BJ (cell line): Measurements from ENCODE around the gene VSTM2B. TPM values are rescaled to one million over a fixed set of nuclear protein-coding genes. Genes with fewer than 3 reads are reported as not detected.

Experiments used
- CTCF ChIA-PET: fragments of 350-600 bp; formaldehyde crosslinking; extraction: SDS; loops from one replicate; lab custom pipeline; 2021; ENCODE audit warnings: antibody characterized with exemption, inconsistent platforms; lab: Yijun Ruan, JAX
- POLR2A ChIA-PET: fragments of 300-600 bp; sonication (Branson Sonifier 250); formaldehyde crosslinking; extraction: SDS; loops from one replicate; lab custom pipeline; 2021; ENCODE audit warnings: antibody characterized with exemption; lab: Charles Lee
- DNase-seq: peaks from one replicate; pipeline ENCODE4 v3.0.0-alpha.2; 2011; ENCODE audit warnings: low read depth
- H3K27me3 ChIP-seq: 2 replicates; pipeline ENCODE4 v1.6.0; 2011; ENCODE audit warnings: low read length; ENCODE audit not compliant: control insufficient read depth, insufficient read depth
- H3K36me3 ChIP-seq: 2 replicates; pipeline ENCODE4 v1.5.1; 2011; ENCODE audit warnings: low read length; ENCODE audit not compliant: control insufficient read depth, insufficient read depth
- H3K4me3 ChIP-seq: 2 replicates; pipeline ENCODE4 v1.5.1; 2011; ENCODE audit warnings: low read depth, mild to moderate bottlenecking, control low read depth, low read length
- CTCF ChIP-seq: IDR thresholded peaks from 2 replicates; pipeline ENCODE4 v1.5.1; 2011; ENCODE audit warnings: low read depth, mild to moderate bottlenecking, control low read depth, inconsistent platforms, low read length, moderate library complexity; ENCODE audit not compliant: insufficient read depth
- polyA plus RNA-seq: library from polyadenylated mRNA; depleted of rRNA; stranded (reverse); fragments of >200 nt; gene quantifications from 2 replicates; pipeline ENCODE4 v1.2.3, GENCODE V29; 2011

VSTM2B gene
- polyA plus RNA-seq, 1 experiment: not detected

- no peak for TF ChIP-seq CTCF
- H3K27me3 ChIP-seq: peaks cover 11% of the 10 kb centered on the region
- ChIA-PET POLR2A (no interaction called here), CTCF (interaction anchor here (0.9 kb wide), 1 partner anchor 10 kb away, joined by 4 read pairs; the partner anchor contains the start of gene POP4)
- no peak overlapping the region for H3K4me3 ChIP-seq
- no peak for DNase-seq
- H3K36me3 ChIP-seq: no peaks in the 10 kb centered on the region
Observed at GRCh38 chr19:29596080-29596727, 70.4 kb downstream of the VSTM2B start.

- TF ChIP-seq CTCF: 0 out of 2 replicates have a peak, but pooled peaks have one; percentile 9
- H3K36me3 ChIP-seq: no peaks in the 10 kb centered on the region
- ChIA-PET POLR2A (no interaction called here), CTCF (interaction anchor here (0.9 kb wide), 1 partner anchor 9 kb away, joined by 4 read pairs; the partner anchor contains the start of gene POP4)
- H3K27me3 ChIP-seq: peaks cover 11% of the 10 kb centered on the region
- no peak for DNase-seq
- H3K4me3 ChIP-seq: no peak overlapping the region
Observed at GRCh38 chr19:29596885-29597525, 71.2 kb downstream of the VSTM2B start.

- Histone ChIP-seq H3K4me3 (no peak overlapping the region), H3K36me3 (no peaks in the 10 kb centered on the region), H3K27me3 (peaks cover 9% of the 10 kb centered on the region)
- no peak for DNase-seq
- TF ChIP-seq CTCF: no peak
- CTCF ChIA-PET: interaction anchor here (1.3 kb wide), 1 partner anchor 130 kb away, joined by 4 read pairs; no protein-coding TSS in a partner anchor
- POLR2A ChIA-PET: no interaction called here
Observed at GRCh38 chr19:29598036-29598435, 72.2 kb downstream of the VSTM2B start.

GRCh38 chr19:29598496-29598895 is 72.7 kb downstream of the VSTM2B start:
- CTCF ChIA-PET: interaction anchor here (1.3 kb wide), 1 partner anchor 131 kb away, joined by 4 read pairs; no protein-coding TSS in a partner anchor
- no peak for TF ChIP-seq CTCF
- peaks cover 9% of the 10 kb centered on the region for H3K27me3 ChIP-seq
- POLR2A ChIA-PET: no interaction called here
- no peak for DNase-seq
- no peaks in the 10 kb centered on the region for H3K36me3 ChIP-seq
- no peak overlapping the region for H3K4me3 ChIP-seq

- DNase-seq: no peak
- no peak overlapping the region for H3K4me3 ChIP-seq
- no peaks in the 10 kb centered on the region for H3K36me3 ChIP-seq
- no peak for TF ChIP-seq CTCF
- POLR2A ChIA-PET: no interaction called here
- CTCF ChIA-PET: interaction anchor here (0.9 to 13.3 kb wide), 2 partner anchors 80 to 111 kb away, joined by 3 to 250 read pairs; partner anchors contain the start of gene C19orf12
- H3K27me3 ChIP-seq: peaks cover 2% of the 10 kb centered on the region
Observed at GRCh38 chr19:29603308-29603707, 77.5 kb downstream of the VSTM2B start.
